ENCODE measurements around the gene EXOC3.
"Not testable (repeated sequence)": the region's sequence is repeated elsewhere in the genome, so short reads cannot be mapped to it uniquely, and the experiment has no call there.

EXOC3 gene

DNA sequence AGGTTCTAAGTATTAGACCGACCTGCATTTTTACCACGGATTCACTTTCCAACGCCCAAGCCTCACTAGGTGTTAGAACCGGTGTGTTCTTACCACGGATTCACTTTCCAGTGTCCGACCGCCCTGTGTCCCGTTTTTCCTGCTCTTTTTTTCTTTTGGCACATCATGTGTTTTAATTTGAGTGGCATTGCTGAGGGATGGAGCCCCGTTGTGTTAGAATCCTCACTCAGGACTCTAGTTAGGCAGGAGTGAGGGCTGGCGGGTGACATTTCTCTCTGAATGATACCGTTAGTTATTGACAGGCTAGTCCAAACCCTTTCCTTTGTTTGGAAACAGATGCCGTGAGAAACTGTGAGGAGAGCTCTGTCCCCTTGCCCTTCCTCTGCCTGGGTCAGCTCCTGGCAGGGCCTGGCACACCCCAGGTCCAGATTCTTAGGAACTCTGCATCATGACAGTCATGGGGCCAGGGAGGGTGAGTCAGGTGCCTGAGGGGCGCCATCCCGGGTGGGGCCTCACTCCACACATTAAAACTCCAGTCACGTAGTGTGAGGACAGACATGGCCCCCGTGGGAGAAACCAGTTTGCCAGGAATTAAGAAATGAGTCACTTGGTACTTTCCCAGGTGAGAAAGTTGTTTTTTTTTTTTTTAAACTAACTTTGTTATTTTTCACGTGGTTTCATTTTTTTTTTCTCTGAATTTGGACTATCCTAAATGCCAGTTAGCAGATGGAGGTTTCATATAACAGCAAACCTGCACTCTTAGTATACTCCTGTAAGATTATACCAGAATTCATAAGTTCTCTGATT, 15.8 kb downstream of the EXOC3 start:
- DNase-seq = no peak

DNA sequence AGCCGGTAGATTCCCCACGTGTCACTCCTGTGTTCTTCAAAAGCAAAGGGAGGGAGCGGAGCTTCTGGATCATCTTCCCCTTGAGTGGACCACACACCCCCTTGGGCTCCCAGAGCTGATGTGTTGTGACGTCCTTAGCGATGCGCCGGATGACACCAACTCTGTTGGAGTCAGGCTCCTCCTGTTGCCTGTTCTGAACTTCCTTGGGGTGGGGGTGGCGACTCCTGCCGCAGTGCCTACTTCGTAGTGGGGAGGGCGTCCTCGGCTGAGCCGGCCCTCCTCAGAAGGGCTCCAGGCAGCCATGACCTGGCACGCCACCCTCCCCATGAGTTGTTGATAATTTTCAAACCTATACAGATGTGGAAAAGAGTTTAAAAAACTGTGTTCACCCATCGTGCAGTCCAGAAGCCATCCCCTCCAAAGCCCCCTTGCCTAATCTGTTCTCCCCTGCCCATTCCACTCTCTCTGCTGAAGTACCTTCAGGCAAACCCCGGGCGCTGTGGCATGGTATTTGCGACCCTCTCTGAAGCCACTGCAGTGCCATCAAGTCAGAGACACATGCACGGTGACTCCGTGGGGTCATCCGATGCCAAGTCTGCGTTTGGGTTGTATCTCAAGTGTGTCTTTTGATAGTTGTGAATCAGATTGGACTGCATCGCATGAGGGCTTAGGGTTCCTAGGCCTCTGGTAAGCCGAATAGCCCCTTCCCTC, 16.7 kb downstream of the EXOC3 start:
- DNase-seq = no peak

DNA sequence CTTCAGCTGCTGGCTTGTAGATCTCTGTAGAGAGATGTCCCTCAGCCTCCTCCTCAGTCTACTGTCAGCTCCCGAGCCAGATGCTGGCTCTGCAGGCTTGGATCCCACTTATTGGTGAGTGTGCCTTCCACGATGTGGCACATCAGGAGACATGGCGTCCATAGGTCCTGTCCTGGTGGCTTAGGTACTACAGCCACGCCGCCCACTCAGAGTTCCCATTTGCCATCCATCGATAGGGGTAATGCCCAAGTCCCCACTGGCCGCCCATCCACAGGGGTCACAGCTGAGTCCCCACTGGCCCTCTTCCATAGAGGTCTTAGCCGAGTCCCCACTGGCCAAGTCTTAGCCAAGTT, 17.3 kb downstream of the EXOC3 start:
- no peak for DNase-seq

DNA sequence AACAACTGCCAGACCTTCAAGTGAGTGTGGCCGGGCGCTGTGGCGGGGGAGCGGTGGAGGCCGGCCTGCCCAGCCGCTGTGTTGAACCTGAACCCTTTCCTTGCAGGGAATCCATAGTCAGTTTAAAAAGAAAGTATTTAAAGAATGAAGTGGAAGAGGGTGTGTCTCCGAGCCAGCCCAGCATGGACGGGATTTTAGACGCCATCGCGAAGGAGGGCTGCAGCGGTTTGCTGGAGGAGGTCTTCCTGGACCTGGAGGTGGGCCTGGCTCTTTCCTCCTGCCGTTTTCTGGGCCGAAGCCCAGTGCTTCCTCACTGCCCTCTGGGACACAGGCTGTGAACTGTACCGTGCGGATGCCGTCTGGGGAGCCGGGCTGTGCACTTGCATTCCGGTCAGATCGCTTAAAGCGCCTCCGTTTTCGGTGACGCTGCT, 19.1 kb downstream of the EXOC3 start:
- DNase-seq = no peak

DNA sequence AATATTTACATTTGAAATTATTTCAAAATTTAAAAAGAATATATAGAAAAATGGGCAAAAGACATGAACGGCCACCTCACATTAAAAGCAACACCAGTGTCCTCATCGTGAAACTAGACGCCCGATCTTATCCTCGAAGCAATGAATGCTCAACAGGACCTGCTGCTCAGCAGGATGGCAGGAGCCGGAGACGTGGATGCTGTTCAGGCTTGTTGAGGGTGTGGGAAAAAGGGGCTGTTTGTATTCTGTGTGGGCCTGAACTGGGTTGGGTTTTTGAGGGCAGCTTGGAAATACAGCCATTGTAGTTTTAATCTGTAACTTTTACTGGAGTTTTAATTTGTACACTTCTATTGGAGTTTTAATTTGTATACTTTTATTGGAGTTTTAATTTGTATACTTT, 20.3 kb downstream of the EXOC3 start:
- no peak for DNase-seq

DNA sequence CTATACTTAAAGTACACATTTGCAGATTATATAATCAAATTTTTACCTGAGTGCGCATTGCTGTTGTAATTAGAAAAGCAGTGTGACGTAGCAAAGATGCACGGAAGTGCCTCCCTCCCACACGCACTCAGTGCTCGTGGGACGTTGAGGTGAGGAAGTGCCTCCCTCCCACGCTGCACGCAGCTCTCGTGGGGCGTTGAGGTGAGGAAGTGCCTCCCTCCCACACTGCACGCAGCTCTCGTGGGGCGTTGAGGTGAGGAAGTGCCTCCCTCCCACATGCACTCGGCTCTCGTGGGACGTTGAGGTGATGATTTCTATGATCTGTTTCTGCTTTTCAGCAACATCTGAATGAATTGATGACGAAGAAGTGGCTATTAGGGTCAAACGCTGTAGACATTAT, 21.0 kb downstream of the EXOC3 start:
- DNase-seq = no peak

DNA sequence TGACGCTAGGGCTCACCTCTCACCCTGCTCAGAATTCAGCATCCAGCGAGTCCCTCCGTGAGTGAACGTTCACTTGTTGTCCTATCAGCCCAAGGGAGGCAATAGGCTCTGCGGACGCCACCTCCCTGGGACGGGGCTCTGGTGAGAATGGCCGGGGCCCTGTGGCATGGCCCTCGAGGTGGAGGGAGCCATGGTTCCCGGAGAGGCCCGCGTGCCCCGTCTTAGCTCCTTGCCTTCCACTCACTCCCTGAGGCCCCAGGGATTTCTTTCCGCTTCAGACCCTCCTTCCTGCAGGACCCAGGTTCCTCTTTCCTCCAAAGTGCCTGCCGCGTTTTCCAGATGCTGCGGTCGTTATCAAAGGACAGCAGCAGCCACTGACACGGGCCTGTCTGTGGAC, 21.5 kb downstream of the EXOC3 start:
- no peak for DNase-seq

DNA sequence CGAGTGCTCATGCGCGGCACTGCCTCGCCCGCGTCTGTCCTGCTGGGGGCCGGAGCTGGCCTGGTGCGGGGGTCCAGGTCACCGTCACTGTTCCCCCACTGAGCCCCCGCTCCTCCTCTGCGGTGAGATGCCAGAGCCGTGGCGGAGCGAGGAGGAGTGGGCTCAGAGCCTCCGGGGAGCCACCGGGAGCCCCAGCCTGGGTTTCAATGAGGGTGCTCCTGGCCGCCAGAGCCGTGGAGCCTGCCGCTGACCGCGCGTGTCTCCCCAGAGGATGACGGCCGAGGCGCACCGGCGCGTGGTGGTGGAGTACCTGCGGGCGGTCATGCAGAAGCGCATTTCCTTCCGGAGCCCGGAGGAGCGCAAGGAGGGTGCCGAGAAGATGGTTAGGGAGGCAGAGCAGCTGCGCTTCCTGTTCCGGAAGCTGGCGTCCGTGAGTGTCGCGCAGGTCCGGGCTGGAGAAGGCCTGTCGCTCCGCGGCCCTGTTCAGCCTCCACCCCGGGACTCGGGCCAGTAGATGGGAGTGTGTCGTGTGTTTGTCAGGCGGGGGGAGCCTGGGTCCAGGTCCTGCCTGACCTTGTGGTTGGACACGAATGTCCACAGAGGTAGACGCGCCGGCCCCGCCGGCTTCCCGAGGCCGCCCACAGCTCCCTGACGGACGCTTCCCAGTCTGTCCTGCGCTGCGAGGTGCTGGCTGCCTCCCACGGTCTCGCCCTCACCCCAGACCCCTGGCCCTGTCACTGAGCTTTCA, 22.0 kb downstream of the EXOC3 start:
- DNase-seq = no peak

DNA sequence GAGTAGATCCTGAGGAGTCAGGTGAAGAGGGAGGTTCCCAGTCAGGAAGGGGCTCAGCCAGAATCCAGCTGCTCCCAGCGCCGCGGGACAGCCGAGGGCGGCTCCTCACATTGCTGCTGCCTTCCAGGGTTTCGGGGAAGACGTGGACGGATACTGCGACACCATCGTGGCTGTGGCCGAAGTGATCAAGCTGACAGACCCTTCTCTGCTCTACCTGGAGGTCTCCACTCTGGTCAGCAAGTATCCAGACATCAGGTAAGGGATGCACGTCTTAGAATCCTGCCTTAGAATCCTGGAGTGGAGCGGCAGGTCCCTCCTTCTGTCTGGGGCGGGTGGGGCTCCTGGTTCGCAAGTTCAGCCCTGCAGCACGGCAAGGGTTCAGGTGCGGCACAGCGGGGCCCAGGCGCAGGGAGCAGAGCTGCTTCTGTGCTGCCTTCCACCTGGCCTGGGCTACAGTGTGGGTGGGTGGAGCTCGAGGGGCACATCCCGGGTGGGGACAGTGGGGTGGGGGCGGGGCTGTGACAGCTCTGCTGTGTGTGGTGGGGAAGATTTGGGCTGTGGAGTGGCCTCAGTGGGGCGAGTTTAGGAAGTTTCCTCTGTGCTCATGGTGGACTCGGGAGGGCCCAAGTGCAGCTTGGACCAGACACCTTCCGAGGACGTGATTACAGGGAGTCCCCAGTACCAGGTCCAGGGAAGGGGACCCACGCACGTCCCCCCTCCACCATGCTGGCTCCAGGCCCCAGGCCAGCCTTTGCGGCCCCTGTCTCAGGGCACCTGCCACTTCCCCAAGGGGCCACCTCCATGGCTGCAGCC, 22.8 kb downstream of the EXOC3 start:
- DNase-seq = no peak

DNA sequence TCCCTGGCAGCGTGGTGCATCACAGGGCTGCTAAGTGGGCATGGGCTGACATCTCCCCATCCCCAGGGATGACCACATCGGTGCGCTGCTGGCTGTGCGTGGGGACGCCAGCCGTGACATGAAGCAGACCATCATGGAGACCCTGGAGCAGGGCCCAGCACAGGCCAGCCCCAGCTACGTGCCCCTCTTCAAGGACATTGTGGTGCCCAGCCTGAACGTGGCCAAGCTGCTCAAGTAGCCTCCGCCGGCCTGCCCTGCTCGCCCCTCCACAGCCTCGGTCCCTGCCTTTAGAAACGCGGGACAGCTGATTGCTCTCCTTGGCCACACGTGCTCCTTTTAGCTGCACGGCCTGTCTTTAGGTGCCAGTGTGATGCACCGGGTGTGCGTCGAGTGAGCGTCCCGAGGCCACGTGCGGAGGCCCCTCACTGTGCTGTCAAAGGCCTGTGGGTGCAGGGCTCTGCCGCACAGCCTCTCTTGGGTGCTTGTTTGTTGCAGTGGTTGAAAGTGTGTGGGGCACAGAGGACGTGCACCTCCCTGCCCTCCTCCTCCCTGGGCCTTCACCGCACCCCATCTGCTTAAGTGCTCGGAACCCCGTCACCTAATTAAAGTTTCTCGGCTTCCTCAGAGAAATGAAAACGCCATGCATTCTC, 23.8 kb downstream of the EXOC3 start:
- DNase-seq = no peak

DNA sequence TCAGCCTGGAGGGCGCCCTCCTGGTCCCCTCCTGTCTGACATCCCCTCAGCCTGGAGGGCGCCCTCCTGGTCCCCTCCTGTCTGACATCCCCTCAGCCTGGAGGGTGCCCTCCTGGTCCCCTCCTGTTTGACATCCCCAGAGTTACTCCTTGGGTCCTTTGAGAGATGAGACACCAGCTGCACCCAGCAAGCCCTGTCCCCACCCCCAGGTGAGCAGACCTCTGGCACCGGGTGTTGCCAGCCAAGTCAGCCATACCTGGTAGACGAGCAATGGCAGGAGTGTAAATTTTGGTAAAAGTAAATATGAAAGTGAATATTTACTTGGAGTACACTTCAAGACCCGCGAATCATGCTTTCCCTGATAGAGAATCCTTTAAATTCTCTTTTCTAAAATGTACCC, 25.4 kb downstream of the EXOC3 start:
- no peak for DNase-seq

DNA sequence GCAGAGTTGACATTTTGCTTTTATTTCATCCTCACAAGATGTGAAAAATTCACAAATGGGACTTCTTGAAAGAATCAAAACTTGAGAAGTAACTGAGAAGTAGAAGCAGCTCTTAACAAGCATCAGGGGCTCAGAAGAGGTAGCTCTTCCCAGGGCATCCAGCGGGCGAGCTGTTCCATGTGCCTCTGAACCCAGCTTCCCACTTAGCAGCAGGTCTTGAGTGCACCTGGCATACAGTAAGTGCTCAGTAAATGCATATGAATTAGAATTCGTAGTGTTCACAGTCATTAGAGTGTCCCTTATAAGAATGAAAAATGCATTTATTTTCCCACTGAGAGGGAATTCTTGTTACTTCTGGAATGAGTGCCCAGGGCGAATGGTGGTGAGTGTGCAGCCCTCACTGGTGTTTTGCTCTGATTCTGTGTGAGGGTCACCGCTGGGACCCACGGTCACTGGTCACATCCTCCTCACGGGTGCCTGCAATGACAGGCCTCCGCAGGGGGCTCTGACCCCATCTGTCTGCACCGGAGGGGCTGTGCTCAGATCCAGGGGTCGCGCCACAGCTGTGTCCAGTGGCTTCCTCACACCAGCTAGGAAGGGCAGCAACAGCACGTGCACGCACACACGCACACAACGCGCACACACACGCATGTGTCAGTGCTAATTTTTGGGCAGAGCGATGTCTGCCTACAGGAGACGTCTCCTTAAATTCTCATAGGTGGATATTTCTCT, 26.9 kb downstream of the EXOC3 start:
- DNase-seq = no peak

DNA sequence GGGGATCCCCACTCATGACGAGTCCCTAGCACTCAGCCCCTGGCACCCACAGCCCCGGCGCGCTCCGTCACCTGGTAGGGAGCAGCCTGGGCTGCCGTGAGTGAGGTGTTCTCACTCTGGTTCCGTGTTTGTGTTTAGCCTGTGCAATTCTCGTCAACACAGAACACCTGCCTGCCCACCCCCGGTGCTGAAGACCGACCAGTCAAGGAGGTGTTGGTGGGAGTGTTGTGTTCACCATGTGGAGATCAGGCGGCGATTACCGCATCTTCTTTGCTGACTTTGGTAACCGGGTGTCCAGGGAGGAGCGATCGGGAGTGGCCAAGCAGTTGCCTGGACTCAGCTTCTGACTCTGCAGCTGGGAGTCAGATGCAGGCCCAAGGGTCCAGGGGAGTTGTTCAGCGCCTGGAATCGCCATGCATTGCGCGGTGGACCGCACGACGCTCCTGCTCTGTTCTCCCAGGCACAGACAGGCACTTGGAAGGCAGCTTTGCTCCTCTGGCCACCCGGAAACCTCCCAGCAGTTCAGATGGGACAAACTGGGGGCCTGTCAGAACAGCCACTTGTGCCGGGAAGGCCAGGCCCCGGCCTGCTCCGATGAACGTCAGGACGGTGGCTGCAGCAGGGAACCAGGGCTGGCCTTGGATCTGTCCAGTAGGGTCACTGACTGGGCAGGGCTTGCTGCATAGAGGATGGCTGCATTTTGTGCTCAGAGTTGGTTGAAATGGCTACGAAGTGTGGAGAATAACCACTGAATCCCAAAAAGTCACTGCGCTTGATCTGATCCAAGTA, 28.2 kb downstream of the EXOC3 start:
- DNase-seq = no peak

DNA sequence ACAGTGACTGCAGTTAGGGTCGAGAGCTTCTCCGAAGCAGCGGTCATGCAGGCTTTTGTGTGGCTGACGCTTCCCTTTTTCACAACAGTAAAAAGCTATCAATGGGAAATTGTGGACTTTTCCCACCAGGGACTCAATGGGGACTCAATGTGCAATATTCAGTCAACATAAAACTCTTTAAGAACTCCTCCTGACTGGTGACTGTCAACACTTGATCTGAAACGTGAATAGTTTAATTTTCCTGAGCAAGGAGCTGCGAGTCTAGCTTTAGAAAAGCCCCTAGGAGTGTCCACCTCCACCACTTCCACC, 28.7 kb downstream of the EXOC3 start:
- no peak for DNase-seq

DNA sequence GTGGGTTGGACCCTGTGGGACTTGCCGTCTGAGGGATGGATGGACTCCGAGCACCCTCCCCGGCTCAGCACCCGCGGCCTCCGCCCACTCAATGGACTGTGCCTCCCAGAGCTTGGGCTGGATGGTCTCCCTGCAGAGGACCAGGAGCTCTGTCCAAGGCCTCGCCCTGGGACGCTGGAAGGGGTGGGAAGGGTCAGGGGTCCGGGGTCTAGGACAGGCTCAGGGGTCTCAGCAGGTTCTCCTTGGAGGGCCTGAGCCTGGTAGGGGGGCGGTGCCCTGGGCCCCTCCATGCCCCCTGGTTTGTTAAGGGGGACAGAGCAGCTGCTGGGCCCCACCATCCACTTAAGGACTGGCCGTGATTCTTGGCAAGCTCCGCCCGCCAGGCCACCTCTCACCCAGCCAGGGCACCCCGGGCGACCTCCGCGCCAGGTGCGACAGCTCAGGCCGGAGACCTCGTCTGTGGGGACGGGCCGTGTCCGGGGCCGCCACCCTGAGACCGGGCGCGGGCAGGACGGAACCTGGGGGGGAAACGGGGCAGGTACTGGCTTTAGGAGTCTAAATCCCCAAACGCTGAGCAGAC, 29.2 kb downstream of the EXOC3 start:
- DNase-seq = no peak

DNA sequence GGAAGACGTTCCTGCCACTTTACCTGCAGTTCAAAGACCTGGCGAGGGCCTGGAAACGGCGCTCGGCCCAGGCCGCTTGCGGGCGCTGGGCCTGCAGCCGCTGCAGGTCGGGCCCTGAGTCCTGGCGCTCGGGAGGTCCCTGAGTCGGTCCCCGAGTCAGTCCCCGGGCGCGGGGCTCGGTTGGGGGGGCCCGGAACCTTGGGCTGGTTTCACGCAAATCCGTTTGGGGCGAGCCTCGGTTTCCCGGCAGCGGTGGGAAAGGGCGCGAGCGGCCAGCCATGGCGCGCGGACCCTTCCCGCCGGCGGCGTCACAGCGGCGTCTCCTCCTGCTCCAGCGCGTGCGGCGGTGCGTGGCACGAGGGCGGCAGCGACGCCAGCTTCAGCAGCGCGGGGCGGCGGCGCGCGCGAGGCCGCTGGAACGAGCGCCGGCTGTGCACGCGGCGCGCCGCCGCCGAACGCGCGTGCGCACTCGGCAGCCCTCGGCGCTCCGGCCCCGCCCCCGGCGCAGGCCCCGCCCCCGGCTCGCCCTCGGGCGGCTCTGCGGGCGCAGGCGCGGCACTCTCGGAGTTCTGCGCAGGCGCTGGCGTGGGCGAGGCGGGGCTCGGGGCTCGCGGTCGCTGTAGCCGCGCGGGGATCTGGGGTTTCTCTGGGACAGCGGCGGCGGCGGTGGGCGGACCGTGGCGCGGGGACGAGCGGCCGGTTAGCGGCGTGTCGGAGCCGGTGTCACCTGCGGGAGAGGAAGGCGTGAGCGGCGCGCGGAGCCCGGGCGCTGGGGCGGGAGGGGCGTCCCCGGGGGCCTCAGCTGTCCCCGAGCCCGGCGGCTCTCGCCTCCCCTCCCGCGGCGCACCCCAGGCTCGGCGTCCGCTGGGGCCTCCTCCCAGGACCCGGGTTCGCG, 29.9 kb downstream of the EXOC3 start:
- DNase-seq = peak; percentile 77 to 81

DNA sequence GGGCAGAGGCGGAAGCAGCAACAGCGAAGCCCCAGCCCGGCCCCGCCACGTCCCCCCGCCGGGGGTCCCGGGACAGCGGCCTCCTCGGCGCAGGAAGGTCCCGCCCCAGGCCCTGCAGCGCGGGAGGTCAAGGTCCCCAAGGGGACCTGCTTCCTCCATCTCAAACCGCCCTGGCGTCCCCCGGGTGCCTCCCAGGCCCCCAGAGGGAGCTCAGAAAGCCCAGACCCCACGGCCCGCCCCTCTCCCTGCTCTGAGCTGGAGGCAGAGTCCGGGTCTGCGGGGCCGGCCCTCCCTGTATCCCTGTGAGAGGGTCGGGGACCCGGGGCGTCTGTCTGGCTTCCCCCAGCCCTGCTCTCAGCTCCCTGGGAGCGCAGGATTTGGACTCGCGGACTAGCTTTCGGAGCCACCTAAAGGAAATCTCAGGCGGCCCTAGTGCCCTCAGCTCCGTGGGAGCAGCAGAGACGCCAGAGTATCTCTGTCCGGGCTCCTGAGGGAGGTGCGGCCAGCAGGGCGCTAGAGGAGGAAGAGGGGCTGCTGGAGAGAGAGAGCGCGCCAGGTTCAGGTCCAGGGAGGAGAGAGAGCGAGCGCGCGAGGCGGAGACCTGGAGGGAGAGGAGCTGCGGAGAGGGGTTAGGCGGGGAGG, 30.7 kb downstream of the EXOC3 start:
- peak in 1 of 2 donors; percentile 33 for DNase-seq

DNA sequence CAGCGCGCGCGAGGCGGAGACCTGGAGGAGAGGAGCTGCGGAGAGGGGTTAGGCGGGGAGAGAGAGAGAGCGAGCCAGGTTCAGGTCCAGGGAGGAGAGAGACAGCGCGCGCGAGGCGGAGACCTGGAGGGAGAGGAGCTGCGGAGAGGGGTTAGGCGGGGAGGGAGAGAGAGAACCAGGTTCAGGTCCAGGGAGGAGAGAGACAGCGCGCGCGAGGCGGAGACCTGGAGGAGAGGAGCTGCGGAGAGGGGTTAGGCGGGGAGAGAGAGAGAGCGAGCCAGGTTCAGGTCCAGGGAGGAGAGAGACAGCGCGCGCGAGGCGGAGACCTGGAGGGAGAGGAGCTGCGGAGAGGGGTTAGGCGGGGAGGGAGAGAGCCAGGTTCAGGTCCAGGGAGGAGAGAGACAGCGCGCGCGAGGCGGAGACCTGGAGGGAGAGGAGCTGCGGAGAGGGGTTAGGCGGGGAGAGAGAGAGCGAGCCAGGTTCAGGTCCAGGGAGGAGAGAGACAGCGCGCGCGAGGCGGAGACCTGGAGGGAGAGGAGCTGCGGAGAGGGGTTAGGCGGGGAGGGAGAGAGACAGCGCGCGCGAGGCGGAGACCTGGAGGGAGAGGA, 31.4 kb downstream of the EXOC3 start:
- not testable (repeated sequence) for DNase-seq

Measured in hippocampal formation (tissue), 2 donors.